Measurements from ENCODE around the gene CPNE5. TPM values are rescaled to one million over a fixed set of nuclear protein-coding genes. Genes with fewer than 3 reads are reported as not detected.

The CPNE5 gene
- total RNA-seq, 1 donor from 2014 or later = 0.24 TPM

DNA sequence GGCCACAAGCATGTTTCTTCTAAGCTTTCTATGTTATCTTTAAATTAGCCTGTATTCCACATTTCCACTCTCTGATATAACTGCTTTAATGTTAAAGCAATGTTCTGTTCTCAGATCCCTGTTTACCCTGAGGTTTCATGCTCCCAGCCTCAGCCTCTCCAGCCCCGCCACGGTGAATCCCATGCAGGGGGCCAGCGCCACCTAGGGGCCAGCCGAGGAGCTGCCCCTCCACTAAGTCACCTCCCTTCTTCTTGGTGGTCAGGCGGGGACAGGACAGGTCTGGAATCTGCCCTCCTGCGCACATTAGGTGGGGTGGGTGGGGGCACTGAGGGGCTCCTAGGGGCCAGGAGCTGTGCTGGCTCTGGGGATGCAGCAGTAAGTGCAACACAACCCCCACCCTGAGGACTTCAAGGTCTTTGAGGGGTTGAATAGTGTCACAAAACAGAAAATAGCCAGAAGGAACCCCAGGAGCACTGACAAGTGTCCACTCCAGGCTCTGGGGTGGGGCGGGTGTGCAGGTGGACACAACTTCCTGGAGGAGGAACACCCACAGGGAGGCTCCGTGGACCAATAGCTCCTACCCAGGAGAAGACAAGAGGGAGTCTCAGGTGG lies 80.0 kb downstream of the CPNE5 start:
- Mint-ChIP-seq H3K4me3 (ENCODE audit: low read depth) (no peak overlapping the region), H3K9me3 (ENCODE audit: low read depth) (no peaks in the 10 kb centered on the region), H3K27me3 (peaks cover 27% of the 10 kb centered on the region), H3K4me1 (ENCODE audit: low read depth) (no peaks in the 10 kb centered on the region), H3K27ac (no peak overlapping the region), H3K36me3 (ENCODE audit: insufficient read depth) (no peaks in the 10 kb centered on the region)
- peak; percentile 76 for DNase-seq (ENCODE audit: low spot score, unreplicated experiment)
- TF ChIP-seq, protein P1, sequence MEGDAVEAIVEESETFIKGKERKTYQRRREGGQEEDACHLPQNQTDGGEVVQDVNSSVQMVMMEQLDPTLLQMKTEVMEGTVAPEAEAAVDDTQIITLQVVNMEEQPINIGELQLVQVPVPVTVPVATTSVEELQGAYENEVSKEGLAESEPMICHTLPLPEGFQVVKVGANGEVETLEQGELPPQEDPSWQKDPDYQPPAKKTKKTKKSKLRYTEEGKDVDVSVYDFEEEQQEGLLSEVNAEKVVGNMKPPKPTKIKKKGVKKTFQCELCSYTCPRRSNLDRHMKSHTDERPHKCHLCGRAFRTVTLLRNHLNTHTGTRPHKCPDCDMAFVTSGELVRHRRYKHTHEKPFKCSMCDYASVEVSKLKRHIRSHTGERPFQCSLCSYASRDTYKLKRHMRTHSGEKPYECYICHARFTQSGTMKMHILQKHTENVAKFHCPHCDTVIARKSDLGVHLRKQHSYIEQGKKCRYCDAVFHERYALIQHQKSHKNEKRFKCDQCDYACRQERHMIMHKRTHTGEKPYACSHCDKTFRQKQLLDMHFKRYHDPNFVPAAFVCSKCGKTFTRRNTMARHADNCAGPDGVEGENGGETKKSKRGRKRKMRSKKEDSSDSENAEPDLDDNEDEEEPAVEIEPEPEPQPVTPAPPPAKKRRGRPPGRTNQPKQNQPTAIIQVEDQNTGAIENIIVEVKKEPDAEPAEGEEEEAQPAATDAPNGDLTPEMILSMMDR (IDR thresholded peaks at IDR 0.05; ENCODE audit: unreplicated experiment) = peak; percentile 96

DNA sequence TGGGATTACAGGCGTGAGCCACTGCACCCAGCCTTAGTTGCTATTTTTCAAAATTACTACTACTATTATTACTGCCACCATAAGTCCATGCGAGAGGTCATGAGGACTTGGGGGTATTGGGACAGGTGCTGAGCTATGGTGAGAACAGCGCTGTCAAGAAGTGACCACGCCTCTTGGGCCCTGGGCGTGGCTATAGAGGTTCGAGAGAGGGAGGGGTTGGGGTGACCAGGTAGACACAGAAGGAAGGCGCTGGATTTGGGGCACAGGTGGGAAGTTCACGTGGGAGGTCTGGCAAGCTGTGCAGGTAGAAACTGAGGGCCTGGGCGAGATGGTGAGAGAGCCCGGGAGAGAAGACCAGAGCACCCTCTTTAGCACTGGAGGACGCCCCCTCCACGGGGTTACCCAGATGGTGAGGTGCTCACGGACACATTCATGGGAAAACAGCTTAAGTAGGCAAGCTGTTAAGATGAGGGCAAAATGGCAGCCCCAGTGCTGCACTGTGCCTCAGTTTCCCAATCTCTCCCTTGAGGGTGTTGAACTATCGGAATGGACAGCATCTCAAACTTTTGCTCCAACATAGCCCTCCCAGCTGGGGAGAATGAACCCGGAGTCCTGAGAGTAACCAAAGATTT lies 80.6 kb downstream of the CPNE5 start:
- Mint-ChIP-seq H3K4me1 (ENCODE audit: low read depth) (no peaks in the 10 kb centered on the region), H3K4me3 (ENCODE audit: low read depth) (no peak overlapping the region), H3K9me3 (ENCODE audit: low read depth) (no peaks in the 10 kb centered on the region), H3K27me3 (peaks cover 27% of the 10 kb centered on the region), H3K27ac (no peak overlapping the region), H3K36me3 (ENCODE audit: insufficient read depth) (no peaks in the 10 kb centered on the region)
- TF ChIP-seq, protein P1 (IDR thresholded peaks at IDR 0.05; ENCODE audit: unreplicated experiment) = no peak
- no peak for DNase-seq (ENCODE audit: low spot score, unreplicated experiment)

DNA sequence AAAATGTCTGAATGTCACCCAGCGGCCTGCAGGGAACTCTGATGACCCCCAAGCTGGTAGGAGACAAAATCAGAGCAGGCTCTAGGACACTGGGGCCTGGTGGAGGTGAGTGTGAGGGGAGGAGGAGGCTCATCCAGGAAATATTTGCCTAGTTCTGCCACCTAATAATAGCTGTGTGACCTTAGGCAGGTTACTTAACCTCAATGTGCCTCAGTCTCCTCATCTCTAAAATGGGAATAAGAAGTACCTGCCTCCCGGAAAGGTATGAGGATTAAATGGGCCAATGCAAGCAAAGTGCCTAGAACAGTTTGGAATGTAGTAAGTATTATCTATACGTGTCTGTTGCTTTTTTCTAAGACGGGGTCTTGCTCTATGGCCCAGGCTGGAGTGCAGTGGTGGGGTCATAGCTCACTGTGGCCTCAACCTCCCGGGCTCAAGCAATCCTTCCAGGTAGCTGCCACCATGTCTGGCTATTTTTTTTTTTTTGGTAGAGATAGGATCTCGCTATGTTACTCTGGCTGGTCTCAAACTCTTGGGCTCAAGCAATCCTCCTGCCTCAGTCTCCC lies 81.2 kb downstream of the CPNE5 start:
- Mint-ChIP-seq H3K4me3 (ENCODE audit: low read depth) (no peak overlapping the region), H3K27ac (no peak overlapping the region), H3K4me1 (ENCODE audit: low read depth) (no peaks in the 10 kb centered on the region), H3K36me3 (ENCODE audit: insufficient read depth) (no peaks in the 10 kb centered on the region), H3K27me3 (peaks cover 27% of the 10 kb centered on the region), H3K9me3 (ENCODE audit: low read depth) (no peaks in the 10 kb centered on the region)
- no peak for DNase-seq (ENCODE audit: low spot score, unreplicated experiment)
- TF ChIP-seq, protein P1 (IDR thresholded peaks at IDR 0.05; ENCODE audit: unreplicated experiment) = no peak

DNA sequence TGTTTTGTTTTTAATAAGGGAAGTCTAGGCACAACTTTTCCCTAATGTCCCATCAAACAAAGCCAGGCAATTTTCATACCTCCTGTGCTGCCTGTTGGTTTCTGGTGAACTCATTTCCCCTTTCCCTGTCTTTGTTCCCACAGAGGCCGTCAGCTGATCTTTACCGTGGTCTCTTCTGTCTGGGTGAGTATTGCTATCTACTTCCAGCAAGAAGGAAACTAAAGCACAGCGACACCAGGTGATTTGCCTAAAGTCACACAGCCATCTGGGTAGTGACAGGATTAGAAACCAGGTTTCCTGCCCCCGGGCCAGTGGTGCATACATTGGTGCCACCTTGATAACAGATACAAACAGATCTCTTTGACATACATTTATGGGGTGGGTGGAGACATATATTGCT lies 82.0 kb downstream of the CPNE5 start:
- Mint-ChIP-seq H3K4me1 (ENCODE audit: low read depth) (no peaks in the 10 kb centered on the region), H3K36me3 (ENCODE audit: insufficient read depth) (no peaks in the 10 kb centered on the region), H3K27me3 (peaks cover 27% of the 10 kb centered on the region), H3K27ac (no peak overlapping the region), H3K9me3 (ENCODE audit: low read depth) (no peaks in the 10 kb centered on the region), H3K4me3 (ENCODE audit: low read depth) (no peak overlapping the region)
- TF ChIP-seq, protein P1 (IDR thresholded peaks at IDR 0.05; ENCODE audit: unreplicated experiment) = no peak
- DNase-seq (ENCODE audit: low spot score, unreplicated experiment) = no peak

DNA sequence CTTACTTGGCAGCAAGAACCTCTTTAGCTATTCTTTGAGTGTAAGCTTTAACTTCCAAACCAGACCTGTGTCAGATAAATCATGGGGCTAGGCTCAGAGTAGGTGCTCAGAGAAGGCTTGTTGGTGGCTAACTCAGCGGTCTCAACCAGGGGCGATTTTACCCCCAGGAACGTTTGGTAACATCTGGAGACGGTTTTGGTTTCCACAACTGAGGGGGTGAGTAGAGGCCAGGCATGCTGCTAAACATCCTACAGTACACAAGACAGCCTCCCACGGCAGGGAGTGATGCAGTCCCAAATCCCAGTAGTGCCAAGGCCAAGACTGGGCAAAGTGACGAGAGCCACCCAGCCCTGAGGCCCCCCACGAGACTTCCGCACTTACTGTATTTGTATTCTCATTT lies 82.5 kb downstream of the CPNE5 start:
- H3K36me3 Mint-ChIP-seq (ENCODE audit: insufficient read depth) = no peaks in the 10 kb centered on the region
- no peak for DNase-seq (ENCODE audit: low spot score, unreplicated experiment)
- H3K27ac Mint-ChIP-seq = no peak overlapping the region
- TF ChIP-seq, protein P1 (IDR thresholded peaks at IDR 0.05; ENCODE audit: unreplicated experiment) = no peak
- H3K9me3 Mint-ChIP-seq (ENCODE audit: low read depth) = no peaks in the 10 kb centered on the region
- H3K27me3 Mint-ChIP-seq = peaks cover 27% of the 10 kb centered on the region
- no peaks in the 10 kb centered on the region for H3K4me1 Mint-ChIP-seq (ENCODE audit: low read depth)
- no peak overlapping the region for H3K4me3 Mint-ChIP-seq (ENCODE audit: low read depth)
